Effector CD4-positive, alpha-beta T cell (primary cell): Measurements from ENCODE around the gene KEL.

ENCODE experiments used
- DNase-seq: peaks from one replicate; pipeline ENCODE4 v3.0.0-alpha.2; 2020

Gene KEL

GRCh38 chr7:142927085-142927745, 34.9 kb downstream of the KEL start:
- DNase-seq, result no peak

DNA sequence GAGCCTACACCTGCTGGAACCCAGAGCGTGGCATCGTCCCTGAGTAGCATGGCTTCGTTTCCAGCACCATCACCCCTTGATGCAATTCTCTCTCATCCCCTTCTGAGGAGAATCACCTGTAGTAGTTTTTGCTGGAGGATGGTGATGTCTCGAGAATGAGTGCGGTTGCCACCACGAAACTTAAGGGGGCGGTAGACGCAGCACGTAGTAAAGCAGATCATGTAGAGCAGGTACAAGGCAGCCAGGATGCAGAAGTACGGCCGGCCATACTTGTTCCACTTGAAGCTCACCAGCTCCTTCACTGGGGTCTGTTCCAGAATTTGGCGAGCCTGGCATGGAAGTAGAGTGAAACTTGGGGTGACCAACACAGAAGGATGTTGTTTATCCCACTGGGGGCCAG, 36.8 kb downstream of the KEL start:
- DNase-seq, result no peak

GRCh38 chr7:142923391-142923790, 38.8 kb downstream of the KEL start:
- DNase-seq, result no peak

DNA sequence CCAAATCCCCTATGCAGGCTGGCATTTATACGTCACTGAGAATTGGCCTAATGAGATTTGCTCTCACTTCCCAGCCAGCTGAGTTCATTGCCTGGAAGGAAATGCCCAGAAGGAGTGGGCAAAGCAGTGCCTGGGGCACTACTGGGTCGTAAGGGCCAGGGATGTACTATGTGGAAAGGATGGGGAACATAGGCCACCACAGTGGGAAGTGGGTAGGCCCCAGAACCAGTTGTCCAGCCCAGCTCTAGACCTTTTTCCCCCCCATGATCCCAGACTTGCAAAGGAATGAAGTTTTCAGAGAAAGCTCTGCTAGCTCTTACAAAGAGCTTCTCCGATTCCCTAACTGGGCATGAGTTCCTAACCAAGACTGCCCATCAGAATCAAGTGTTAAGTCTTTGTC, 42.5 kb downstream of the KEL start:
- no peak for DNase-seq

DNA sequence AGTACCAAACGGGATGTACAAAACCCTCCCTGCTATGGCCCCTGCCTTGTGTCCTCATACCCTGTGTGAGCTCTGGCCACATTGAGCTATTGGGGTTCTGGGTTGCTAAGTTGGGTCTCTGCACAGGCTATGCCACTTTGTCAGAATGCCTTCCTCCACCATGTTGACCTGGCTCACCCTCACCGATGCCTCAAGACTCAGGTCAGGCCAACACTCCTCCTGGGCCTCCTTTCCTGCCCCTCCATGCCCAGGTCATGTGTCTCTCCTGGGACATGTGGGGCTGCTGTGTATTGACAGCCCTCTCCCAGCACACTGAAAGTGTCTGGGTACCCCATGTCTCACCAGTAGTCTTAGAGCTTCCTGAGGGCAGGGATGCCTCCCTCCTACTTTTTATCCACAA, 43.3 kb downstream of the KEL start:
- no peak for DNase-seq

DNA sequence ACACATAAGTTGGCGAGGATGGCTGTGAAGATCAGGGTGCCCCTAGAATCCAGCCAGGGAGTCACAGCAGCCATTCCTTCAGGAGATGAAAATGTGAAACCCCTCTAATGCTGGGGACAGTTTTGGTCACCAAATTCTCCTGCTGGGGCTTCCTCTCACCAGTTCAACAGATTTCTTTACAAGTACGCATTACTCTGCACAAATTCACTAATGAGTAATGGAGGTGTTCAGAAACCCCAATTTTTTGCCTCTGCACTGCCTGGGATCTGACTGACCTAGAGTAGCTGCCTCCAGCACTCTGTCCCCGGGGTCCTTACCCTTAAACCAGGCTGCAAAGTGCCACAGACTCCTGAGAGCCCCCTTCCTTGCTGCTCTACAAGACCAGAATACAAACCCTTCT, 44.7 kb downstream of the KEL start:
- no peak for DNase-seq

DNA sequence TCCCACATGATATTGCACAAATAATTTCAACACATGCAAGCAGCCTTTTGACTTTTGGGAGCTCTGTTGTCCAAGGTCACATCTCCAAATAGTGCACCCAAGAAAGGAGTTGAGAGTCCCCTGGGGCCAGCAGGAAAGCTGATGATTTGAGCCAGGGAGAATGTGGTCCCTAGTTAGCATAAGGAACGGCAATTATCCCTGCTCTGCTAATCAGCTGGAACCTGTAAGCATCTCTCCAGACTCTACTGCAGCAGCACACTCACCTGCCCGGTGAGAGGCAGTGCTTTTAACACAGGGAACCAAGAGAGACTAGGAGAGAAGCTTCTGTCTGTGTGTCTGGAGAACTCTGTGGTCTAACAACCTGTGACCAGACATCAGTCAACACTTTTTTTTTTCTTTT, 45.7 kb downstream of the KEL start:
- no peak for DNase-seq

GRCh38 chr7:142915315-142915714, 46.8 kb downstream of the KEL start:
- no peak for DNase-seq

- no peak for DNase-seq
Observed at GRCh38 chr7:142914121-142914520, 48.0 kb downstream of the KEL start.

DNA sequence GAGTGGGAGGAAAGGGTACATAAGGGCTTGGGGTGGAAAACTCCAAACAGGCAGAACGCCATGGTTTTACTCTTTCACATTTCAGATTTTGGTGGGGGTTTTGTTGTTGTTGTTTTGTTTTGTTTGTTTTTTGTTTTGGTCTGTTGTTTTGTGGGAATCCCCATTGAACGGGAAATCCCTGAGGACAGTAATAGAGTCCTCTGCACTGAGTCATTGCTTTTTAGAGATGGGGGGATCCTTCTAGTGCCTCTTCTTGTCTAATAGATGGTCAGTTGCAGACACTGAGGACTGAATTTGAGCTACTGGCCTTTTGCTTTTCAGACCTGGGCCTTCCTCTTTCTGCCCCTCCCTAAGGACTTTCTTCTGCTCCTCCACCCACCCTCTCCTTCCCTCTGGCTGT, 48.6 kb downstream of the KEL start:
- DNase-seq, result no peak

GRCh38 chr7:142913051-142913450, 49.1 kb downstream of the KEL start:
- DNase-seq, result no peak

- no peak for DNase-seq
Observed at GRCh38 chr7:142910481-142910880, 51.7 kb downstream of the KEL start.

DNA sequence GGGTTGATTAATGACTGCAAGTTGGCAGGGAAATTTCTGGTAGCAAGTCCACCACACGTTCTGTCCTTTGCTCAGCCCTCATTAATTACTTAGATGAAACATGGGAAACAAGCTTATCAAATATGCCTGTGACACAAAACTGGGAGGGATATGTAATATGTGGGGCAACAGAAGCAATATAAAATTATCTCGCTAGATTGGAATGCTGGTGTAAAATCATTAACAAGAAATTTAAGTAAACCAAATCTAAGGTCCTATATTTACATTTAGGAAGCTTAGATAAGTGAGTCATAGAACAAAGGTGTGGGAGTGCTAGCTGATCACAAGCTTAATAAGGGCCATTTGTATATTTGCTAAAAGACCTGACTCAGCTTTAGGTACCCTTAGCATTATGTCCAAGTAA, 52.1 kb downstream of the KEL start:
- no peak for DNase-seq

DNA sequence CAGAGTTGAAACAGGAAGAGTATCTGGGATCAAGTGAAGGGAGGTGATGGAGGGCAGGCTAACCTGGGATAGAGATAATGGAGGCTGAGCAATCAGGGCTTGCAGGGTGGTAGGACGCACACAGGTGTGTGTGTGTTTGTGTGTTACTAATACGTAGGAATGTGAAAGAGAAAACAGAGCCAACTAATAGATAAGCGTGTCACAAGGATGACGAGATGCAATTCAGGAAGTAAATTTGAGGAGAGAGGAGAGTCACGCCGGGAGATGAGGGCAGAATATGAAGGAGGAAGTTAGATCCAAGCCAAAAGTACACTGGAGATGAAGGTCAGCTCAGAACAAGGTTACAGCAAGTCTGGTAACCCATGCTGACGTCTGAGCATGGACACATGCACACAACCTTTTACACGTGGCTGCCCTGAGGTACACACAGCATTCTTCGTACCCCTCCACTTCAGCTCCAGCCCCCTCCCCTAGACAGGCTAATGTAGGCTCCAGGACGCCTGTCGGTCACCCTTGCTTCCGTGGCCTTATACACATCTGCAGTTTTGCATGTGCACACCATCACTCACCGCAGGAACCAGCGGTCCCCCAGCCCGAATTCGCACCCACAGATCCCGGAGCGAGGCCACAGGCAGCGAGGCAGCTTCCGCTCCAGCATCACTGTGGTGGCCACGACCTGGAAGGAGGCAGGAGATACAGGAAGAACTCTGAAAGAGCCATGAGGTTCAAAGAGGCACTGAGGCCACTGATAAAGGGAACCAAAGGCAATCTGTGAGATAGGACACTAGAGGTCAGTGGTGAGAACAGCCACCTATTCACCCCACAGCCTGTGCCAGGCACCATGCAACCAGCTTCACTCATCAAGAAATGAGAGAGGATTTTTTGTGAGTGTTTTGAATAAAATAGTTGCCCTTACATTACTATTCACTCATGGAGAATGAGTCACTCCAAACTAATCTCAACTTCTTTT, 53.0 kb downstream of the KEL start:
- DNase-seq, result no peak

DNA sequence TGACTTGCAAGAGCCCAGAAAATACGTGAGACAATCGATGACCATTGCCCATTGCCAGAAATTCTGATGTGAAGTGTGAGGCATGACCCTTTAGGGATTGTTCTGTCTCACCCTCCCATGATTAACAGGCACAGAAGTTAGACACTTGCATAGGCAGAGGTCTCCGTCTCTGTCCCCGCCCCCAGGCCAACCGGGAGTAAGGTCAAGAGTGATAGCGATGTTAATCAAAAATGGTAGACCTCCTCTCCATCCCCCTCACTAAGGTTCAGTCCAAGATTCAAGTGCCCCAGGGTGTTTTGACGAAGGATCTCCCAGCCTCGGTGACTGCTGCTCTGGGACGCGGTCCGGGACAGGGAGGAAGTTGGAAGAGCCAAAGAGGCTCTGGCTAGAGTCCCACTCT, 53.9 kb downstream of the KEL start:
- DNase-seq, result no peak

DNA sequence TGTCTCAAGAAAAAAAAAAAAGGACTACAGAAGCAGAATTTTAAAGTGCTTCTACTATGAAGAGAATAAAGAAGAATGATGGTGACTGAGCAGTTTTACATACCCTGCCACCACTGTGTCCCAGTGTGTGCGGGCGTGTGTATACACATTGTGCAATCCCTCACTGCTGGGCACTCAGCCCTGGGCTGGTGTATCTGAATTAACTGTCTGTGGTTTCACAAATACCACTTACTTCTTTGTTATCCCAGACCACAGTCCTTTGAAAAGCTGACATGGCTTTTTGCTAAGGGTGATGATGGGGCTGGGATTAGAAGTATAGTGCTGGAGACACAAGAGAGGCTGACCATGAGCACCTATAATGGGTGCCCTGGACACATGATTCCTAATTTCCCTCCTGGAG, 55.5 kb downstream of the KEL start:
- no peak for DNase-seq

DNA sequence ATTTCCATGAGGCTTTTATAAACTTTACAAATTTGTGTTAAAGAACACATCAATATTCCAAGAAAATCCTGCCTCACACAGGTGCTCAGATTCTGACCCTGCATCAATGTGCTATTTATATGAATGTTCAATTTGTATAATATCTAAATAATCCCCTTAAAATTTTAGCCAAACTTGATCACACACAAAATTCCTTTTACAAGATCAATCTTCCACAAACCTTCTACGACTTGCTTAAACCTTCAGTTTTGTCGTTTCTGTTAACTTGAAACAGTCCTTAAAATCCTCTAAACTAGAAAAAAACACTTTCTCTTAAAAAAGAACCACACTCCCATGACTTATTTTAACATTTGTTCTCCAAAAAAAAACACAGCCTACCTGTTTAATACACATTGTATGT, 56.4 kb downstream of the KEL start:
- DNase-seq, result no peak

- DNase-seq, result no peak
Observed at GRCh38 chr7:142904128-142904527, 58.0 kb downstream of the KEL start.

DNA sequence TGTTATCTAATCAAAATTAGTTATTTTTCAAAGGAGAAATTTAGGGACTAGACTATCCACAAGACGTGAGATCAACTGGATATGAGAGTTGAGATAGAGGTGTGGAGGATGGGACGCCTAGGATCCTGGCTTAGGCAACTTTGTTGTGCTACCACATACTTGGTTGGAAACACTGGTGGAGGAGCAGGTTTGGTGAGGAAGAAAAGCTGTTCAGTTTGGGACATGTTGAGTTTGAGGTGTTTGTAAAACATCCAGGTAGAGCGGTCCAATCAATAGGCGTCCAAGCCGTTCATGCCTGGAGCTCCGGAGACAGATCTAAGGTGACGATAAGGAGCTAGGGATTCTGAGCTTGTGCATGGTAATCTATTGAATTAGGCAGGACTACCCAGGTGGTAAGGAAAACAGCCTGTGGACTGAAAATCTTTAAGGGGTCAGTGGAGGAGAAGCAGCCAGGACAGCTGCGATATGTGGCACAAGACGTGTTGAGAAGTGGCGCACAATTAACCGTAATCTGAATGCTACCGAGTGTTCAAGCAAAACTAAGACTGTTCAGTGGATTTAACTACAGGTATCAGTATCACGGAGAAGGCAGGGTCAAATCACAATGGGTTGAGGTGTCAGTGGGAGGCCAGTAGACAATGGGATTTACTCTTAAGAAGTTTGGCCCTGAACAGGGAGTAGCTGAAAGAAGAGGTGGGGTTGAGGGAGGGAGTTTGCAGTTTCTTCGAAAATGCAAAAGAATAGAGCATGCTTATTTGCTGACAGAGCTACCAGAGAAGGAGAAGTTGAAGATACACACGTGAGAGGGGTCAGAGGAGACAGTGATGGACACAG, 60.5 kb downstream of the KEL start:
- no peak for DNase-seq

DNA sequence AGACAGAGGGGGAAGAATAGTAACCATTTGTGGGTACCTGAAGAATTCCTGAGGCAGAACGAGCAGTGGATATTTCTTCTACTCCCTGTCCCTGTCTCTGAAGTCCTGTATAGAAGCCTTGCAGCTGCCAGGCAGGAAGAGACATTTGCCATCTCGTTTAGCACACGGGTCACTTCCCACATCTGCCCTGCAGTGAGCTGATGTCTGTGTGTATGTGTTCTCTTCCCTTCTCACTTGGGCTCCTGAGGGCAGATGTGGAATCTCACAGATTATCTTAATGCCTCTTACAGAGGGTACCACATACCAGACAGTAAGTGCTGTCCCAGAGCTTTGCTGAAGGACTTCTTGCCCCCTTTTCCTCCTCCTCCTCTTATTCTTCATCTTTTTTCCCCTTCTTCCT, 62.5 kb downstream of the KEL start:
- DNase-seq, result no peak

GRCh38 chr7:142898377-142899170, 63.6 kb downstream of the KEL start:
- no peak for DNase-seq

DNA sequence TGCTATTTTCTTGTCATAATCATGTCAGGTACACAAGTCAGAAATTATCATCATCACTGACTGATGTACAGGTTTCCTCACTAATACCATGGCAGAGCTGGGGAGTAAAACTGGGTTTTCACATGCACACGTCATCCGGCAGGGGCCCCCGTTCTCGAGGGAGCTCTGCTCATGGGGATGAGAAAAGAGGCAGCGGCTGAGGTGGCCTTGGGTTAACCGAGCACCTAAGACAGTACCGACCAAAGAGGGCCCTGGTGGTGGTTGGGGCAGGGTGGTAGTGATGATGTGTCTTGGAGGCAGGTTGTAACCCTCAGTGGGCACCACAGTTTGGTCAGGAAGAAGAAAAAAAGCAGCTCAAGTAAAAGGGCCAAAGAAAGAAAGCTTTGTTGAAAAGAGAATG, 64.5 kb downstream of the KEL start:
- DNase-seq, result no peak
